GM19099 (cell line): ENCODE data around the gene AFF2.

Experiments
- POLR2A ChIP-seq: IDR thresholded peaks from 3 replicates; pipeline ENCODE4 v1.6.1; 2011; ENCODE audit warnings: low read depth; ENCODE audit not compliant: insufficient read length; ENCODE audit errors: extremely low read depth

The AFF2 gene

GRCh38 chrX:148867596-148867995 is 367.2 kb downstream of the AFF2 start:
- no peak for TF ChIP-seq POLR2A

- TF ChIP-seq POLR2A = no peak
These were observed 371.2 kb downstream of the AFF2 start for GRCh38 chrX:148871422-148872160.

GRCh38 chrX:148872161-148872535 is 371.7 kb downstream of the AFF2 start:
- no peak for TF ChIP-seq POLR2A

GRCh38 chrX:148872881-148873280 is 372.5 kb downstream of the AFF2 start:
- TF ChIP-seq POLR2A = no peak

- no peak for TF ChIP-seq POLR2A
These were observed 374.3 kb downstream of the AFF2 start for GRCh38 chrX:148874636-148875246.

GRCh38 chrX:148878371-148878770 is 378.0 kb downstream of the AFF2 start:
- TF ChIP-seq POLR2A = no peak

GRCh38 chrX:148885203-148885602 is 384.8 kb downstream of the AFF2 start:
- TF ChIP-seq POLR2A = no peak

GRCh38 chrX:148893395-148893794 is 393.0 kb downstream of the AFF2 start:
- TF ChIP-seq POLR2A = no peak

- TF ChIP-seq POLR2A = no peak
These were observed 402.2 kb downstream of the AFF2 start for GRCh38 chrX:148902581-148902980.

- TF ChIP-seq POLR2A = no peak
These were observed 402.8 kb downstream of the AFF2 start for GRCh38 chrX:148903176-148903575.

- TF ChIP-seq POLR2A = no peak
These were observed 404.1 kb downstream of the AFF2 start for GRCh38 chrX:148904421-148905111.

- TF ChIP-seq POLR2A = no peak
These were observed 405.0 kb downstream of the AFF2 start for GRCh38 chrX:148905400-148905799.

- TF ChIP-seq POLR2A = no peak
These were observed 409.3 kb downstream of the AFF2 start for GRCh38 chrX:148909758-148910157.

- TF ChIP-seq POLR2A = no peak
These were observed 413.6 kb downstream of the AFF2 start for GRCh38 chrX:148913971-148914370.

GRCh38 chrX:148914783-148915182 is 414.4 kb downstream of the AFF2 start:
- TF ChIP-seq POLR2A = no peak

- no peak for TF ChIP-seq POLR2A
These were observed 415.1 kb downstream of the AFF2 start for GRCh38 chrX:148915474-148915873.
